Measurements from ENCODE around the gene GRM7. TPM values are rescaled to one million over a fixed set of nuclear protein-coding genes. Genes with fewer than 3 reads are reported as not detected.

The GRM7 gene
- total RNA-seq, 2 experiments from 2014 or later: not detected

GRCh38 chr3:7315037-7315436 is 454.1 kb downstream of the GRM7 start:
- CTCF ChIA-PET (ENCODE audit: unreplicated experiment): no interaction called here
- Histone ChIP-seq H3K27ac (ENCODE audit: low read depth, low read length, poor library complexity, severe bottlenecking) (no peak overlapping the region), H3K36me3 (ENCODE audit: insufficient read depth, low read length) (no peaks in the 10 kb centered on the region), H3K4me1 (ENCODE audit: insufficient read depth, low read length, poor library complexity, severe bottlenecking) (no peaks in the 10 kb centered on the region), H2AFZ (ENCODE audit: low read length) (no peak overlapping the region), H3K79me2 (ENCODE audit: insufficient read depth, low read depth, low read length) (no peaks in the 10 kb centered on the region), H4K20me1 (ENCODE audit: insufficient read depth, low read length) (no peaks in the 10 kb centered on the region), H3K9me2 (ENCODE audit: insufficient read depth, low read length) (no peaks in the 10 kb centered on the region), H3K4me2 (ENCODE audit: low read length) (no peak overlapping the region), H3K9me3 (ENCODE audit: low read length) (no peaks in the 10 kb centered on the region), H3K4me3 (ENCODE audit: low read depth, low read length, poor library complexity, severe bottlenecking) (no peak overlapping the region)
- intact Hi-C loops (cut with micrococcal nuclease; ENCODE audit: unreplicated experiment): no loop called here
- DNase-seq (ENCODE audit: low spot score): no peak
- TF ChIP-seq EZH2phosphoT487 (IDR thresholded peaks at IDR 0.05; ENCODE audit: borderline replicate concordance, low read depth, low read length): no peak
- TF ChIP-seq CTCF (conservative IDR thresholded peaks at IDR 0.05; ENCODE audit: low read length): no peak
- POLR2A ChIA-PET: no interaction called here
- BruUV-seq (replicated peaks): no TSS peak

- CTCF ChIA-PET (ENCODE audit: unreplicated experiment): no interaction called here
- intact Hi-C loops (cut with micrococcal nuclease; ENCODE audit: unreplicated experiment): no loop called here
These were observed 462.2 kb downstream of the GRM7 start for GRCh38 chr3:7322957-7323669.

More at GRCh38 chr3:7322957-7323669, 462.2 kb downstream of the GRM7 start:
- TF ChIP-seq EZH2phosphoT487 (IDR thresholded peaks at IDR 0.05; ENCODE audit: borderline replicate concordance, low read depth, low read length): no peak
- no peak for TF ChIP-seq CTCF (conservative IDR thresholded peaks at IDR 0.05; ENCODE audit: low read length)
- H3K4me1 ChIP-seq (ENCODE audit: insufficient read depth, low read length, poor library complexity, severe bottlenecking): no peaks in the 10 kb centered on the region
- H3K36me3 ChIP-seq (ENCODE audit: insufficient read depth, low read length): no peaks in the 10 kb centered on the region
- H3K79me2 ChIP-seq (ENCODE audit: insufficient read depth, low read depth, low read length): no peaks in the 10 kb centered on the region
- POLR2A ChIA-PET: interaction anchor here (0.6 kb wide), 1 partner anchor 37 kb away, joined by 3 read pairs; no protein-coding TSS in a partner anchor
- no peak overlapping the region for H3K4me3 ChIP-seq (ENCODE audit: low read depth, low read length, poor library complexity, severe bottlenecking)
- H2AFZ ChIP-seq (ENCODE audit: low read length): no peak overlapping the region
- no TSS peak for BruUV-seq (replicated peaks)
- H3K27ac ChIP-seq (ENCODE audit: low read depth, low read length, poor library complexity, severe bottlenecking): no peak overlapping the region
- H3K4me2 ChIP-seq (ENCODE audit: low read length): no peak overlapping the region
- H4K20me1 ChIP-seq (ENCODE audit: insufficient read depth, low read length): no peaks in the 10 kb centered on the region
- no peak for DNase-seq (ENCODE audit: low spot score)
- H3K9me2 ChIP-seq (ENCODE audit: insufficient read depth, low read length): no peaks in the 10 kb centered on the region
- no peaks in the 10 kb centered on the region for H3K9me3 ChIP-seq (ENCODE audit: low read length)
